Astrocyte (in vitro differentiated cells and primary cell): Measurements from ENCODE around the gene SMG7. TPM values are rescaled to one million over a fixed set of nuclear protein-coding genes. Genes with fewer than 3 reads are reported as not detected.

Source experiments
- DNase-seq: peaks from one replicate; pipeline ENCODE4 v3.0.0-alpha.2; 2010; ENCODE audit warnings: low read depth
- FAIRE-seq: peaks from 2 replicates; lab custom pipeline; 2011; peaks lifted over from hg19 to GRCh38; lab: Jason Lieb, UNC
- H2AFZ ChIP-seq: 2 replicates; pipeline ENCODE4 v1.6.0; 2012; ENCODE audit warnings: low read depth, low read length, inconsistent platforms
- H3K27ac ChIP-seq: 2 replicates; pipeline ENCODE4 v1.5.1; 2011; ENCODE audit warnings: low read depth, low read length, inconsistent platforms
- H3K27me3 ChIP-seq: 2 replicates; pipeline ENCODE4 v1.6.0; 2011; ENCODE audit warnings: low read length, inconsistent platforms; ENCODE audit not compliant: insufficient read depth
- H3K36me3 ChIP-seq: 2 replicates; pipeline ENCODE4 v1.5.1; 2011; ENCODE audit warnings: low read length, inconsistent platforms; ENCODE audit not compliant: insufficient read depth
- H3K4me1 ChIP-seq: 2 replicates; pipeline ENCODE4 v1.5.1; 2011; ENCODE audit warnings: low read length, inconsistent platforms; ENCODE audit not compliant: insufficient read depth
- H3K4me2 ChIP-seq: 2 replicates; pipeline ENCODE4 v1.6.0; 2012; ENCODE audit warnings: low read length, inconsistent platforms
- H3K4me3 ChIP-seq: 2 replicates; pipeline ENCODE4 v1.5.1; 2011; ENCODE audit warnings: low read depth, mild to moderate bottlenecking, low read length, inconsistent platforms; ENCODE audit not compliant: insufficient read depth
- H3K79me2 ChIP-seq: 2 replicates; pipeline ENCODE4 v1.6.0; 2012; ENCODE audit warnings: mild to moderate bottlenecking, low read length, inconsistent platforms; ENCODE audit not compliant: insufficient read depth
- H3K9ac ChIP-seq: 2 replicates; pipeline ENCODE4 v1.6.0; 2012; ENCODE audit warnings: mild to moderate bottlenecking, low read length, inconsistent platforms
- H3K9me3 ChIP-seq: 2 replicates; pipeline ENCODE4 v1.5.1; 2012; ENCODE audit warnings: low read depth, mild to moderate bottlenecking, low read length, inconsistent platforms; ENCODE audit not compliant: insufficient read depth
- H4K20me1 ChIP-seq: 2 replicates; pipeline ENCODE4 v1.6.0; 2012; ENCODE audit warnings: low read length, inconsistent platforms; ENCODE audit not compliant: insufficient read depth
- H3K27ac Mint-ChIP-seq: one replicate; pipeline ENCODE4 v1.8.0; 2021; ENCODE audit warnings: mild to moderate bottlenecking, mixed read lengths; ENCODE audit not compliant: unreplicated experiment
- H3K27me3 Mint-ChIP-seq: one replicate; pipeline ENCODE4 v1.8.0; 2021; ENCODE audit warnings: low read depth, mixed read lengths; ENCODE audit not compliant: unreplicated experiment
- H3K36me3 Mint-ChIP-seq: one replicate; pipeline ENCODE4 v1.8.0; 2021; ENCODE audit warnings: low read depth, mixed read lengths; ENCODE audit not compliant: unreplicated experiment
- H3K4me1 Mint-ChIP-seq: one replicate; pipeline ENCODE4 v1.8.0; 2021; ENCODE audit warnings: low read depth, mixed read lengths; ENCODE audit not compliant: unreplicated experiment
- H3K4me3 Mint-ChIP-seq: one replicate; pipeline ENCODE4 v1.8.0; 2021; ENCODE audit warnings: mild to moderate bottlenecking, moderate library complexity, mixed read lengths; ENCODE audit not compliant: unreplicated experiment
- H3K9me3 Mint-ChIP-seq: one replicate; pipeline ENCODE4 v1.8.0; 2021; ENCODE audit warnings: mild to moderate bottlenecking, mixed read lengths; ENCODE audit not compliant: unreplicated experiment
- CTCF ChIP-seq: IDR thresholded peaks from 2 replicates; pipeline ENCODE4 v1.5.1; 2011; ENCODE audit warnings: low read depth, mild to moderate bottlenecking, inconsistent platforms, low read length, moderate library complexity; ENCODE audit not compliant: insufficient read depth
- EZH2 ChIP-seq: IDR thresholded peaks from 2 replicates; pipeline ENCODE4 v1.6.1; 2012; ENCODE audit warnings: mild to moderate bottlenecking, low read length, inconsistent platforms; ENCODE audit not compliant: insufficient read depth
- total RNA-seq: library from RNA; stranded (reverse); gene quantifications from 2 replicates; pipeline ENCODE4 v1.2.1, GENCODE V29; 2021

The SMG7 gene
- total RNA-seq, 1 donor from 2014 or later: 59.8 TPM

- Histone ChIP-seq H3K27ac (no peak overlapping the region), H3K9ac (no peak overlapping the region), H2AFZ (no peak overlapping the region), H3K36me3 (peaks cover 19% of the 10 kb centered on the region), H3K4me1 (no peaks in the 10 kb centered on the region), H3K4me3 (no peak overlapping the region), H3K79me2 (no peaks in the 10 kb centered on the region), H3K4me2 (no peak overlapping the region), H4K20me1 (peaks cover 6% of the 10 kb centered on the region), H3K9me3 (no peaks in the 10 kb centered on the region), H3K27me3 (no peaks in the 10 kb centered on the region)
- Mint-ChIP-seq H3K4me3 (no peak overlapping the region), H3K4me1 (peaks cover 4% of the 10 kb centered on the region), H3K36me3 (peaks cover 8% of the 10 kb centered on the region), H3K27ac (no peak overlapping the region), H3K27me3 (no peaks in the 10 kb centered on the region), H3K9me3 (no peaks in the 10 kb centered on the region)
- DNase-seq: no peak
- no peak for FAIRE-seq
- TF ChIP-seq EZH2 (no peak), CTCF (no peak)
Measured at GRCh38 chr1:183522104-183522503, 49.8 kb downstream of the SMG7 start.

- H2AFZ ChIP-seq: no peak overlapping the region
- Mint-ChIP-seq H3K4me3 (no peak overlapping the region), H3K4me1 (peaks cover 5% of the 10 kb centered on the region), H3K9me3 (no peaks in the 10 kb centered on the region), H3K36me3 (no peaks in the 10 kb centered on the region), H3K27me3 (no peaks in the 10 kb centered on the region), H3K27ac (no peak overlapping the region)
- H3K4me2 ChIP-seq: no peak overlapping the region
- H3K27me3 ChIP-seq: no peaks in the 10 kb centered on the region
- FAIRE-seq (no peak), DNase-seq (no peak)
- H3K9me3 ChIP-seq: no peaks in the 10 kb centered on the region
- no peak overlapping the region for H3K27ac ChIP-seq
- H3K9ac ChIP-seq: no peak overlapping the region
- peaks cover 31% of the 10 kb centered on the region for H3K36me3 ChIP-seq
- H3K4me3 ChIP-seq: no peak overlapping the region
- no peaks in the 10 kb centered on the region for H3K79me2 ChIP-seq
- no peaks in the 10 kb centered on the region for H3K4me1 ChIP-seq
- peaks cover 6% of the 10 kb centered on the region for H4K20me1 ChIP-seq
- no peak for TF ChIP-seq EZH2
- no peak for TF ChIP-seq CTCF
Measured at GRCh38 chr1:183528577-183528976, 56.3 kb downstream of the SMG7 start.

GRCh38 chr1:183533617-183534174 lies 61.4 kb downstream of the SMG7 start:
- Histone ChIP-seq H3K9me3 (no peaks in the 10 kb centered on the region), H3K4me2 (no peak overlapping the region), H3K4me3 (no peak overlapping the region), H3K9ac (no peak overlapping the region), H4K20me1 (no peaks in the 10 kb centered on the region), H3K27ac (no peak overlapping the region), H2AFZ (no peak overlapping the region), H3K27me3 (no peaks in the 10 kb centered on the region), H3K4me1 (no peaks in the 10 kb centered on the region), H3K79me2 (no peaks in the 10 kb centered on the region), H3K36me3 (peaks cover 32% of the 10 kb centered on the region)
- no peaks in the 10 kb centered on the region for H3K36me3 Mint-ChIP-seq
- no peak overlapping the region for H3K4me3 Mint-ChIP-seq
- no peak for TF ChIP-seq CTCF
- no peak for TF ChIP-seq EZH2
- no peaks in the 10 kb centered on the region for H3K9me3 Mint-ChIP-seq
- DNase-seq (no peak), FAIRE-seq (no peak)
- no peaks in the 10 kb centered on the region for H3K27me3 Mint-ChIP-seq
- H3K4me1 Mint-ChIP-seq: peaks cover 2% of the 10 kb centered on the region
- no peak overlapping the region for H3K27ac Mint-ChIP-seq
